MG63 (cell line): ENCODE results near the gene USH2A. TPM values are rescaled to one million over a fixed set of nuclear protein-coding genes. Genes with fewer than 3 reads are reported as not detected.

ENCODE experiments used
- DNase-seq: peaks from one replicate; pipeline ENCODE4 v3.0.0-alpha.2; 2020
- H3K27me3 ChIP-seq: fragments of 250-450 bp; sonication (Bioruptor Pico); 2 replicates; pipeline ENCODE4 v1.5.1; 2020; ENCODE audit warnings: mild to moderate bottlenecking, moderate library complexity
- H3K36me3 ChIP-seq: fragments of 250-450 bp; sonication (Bioruptor Pico); 2 replicates; pipeline ENCODE4 v1.5.1; 2020; ENCODE audit warnings: mild to moderate bottlenecking, moderate library complexity
- H3K4me3 ChIP-seq: fragments of 250-450 bp; sonication (Bioruptor Pico); 2 replicates; pipeline ENCODE4 v1.5.1; 2020; ENCODE audit warnings: mild to moderate bottlenecking, moderate library complexity
- H3K9me3 ChIP-seq: fragments of 250-450 bp; sonication (Bioruptor Pico); 2 replicates; pipeline ENCODE4 v1.5.1; 2020; ENCODE audit warnings: mild to moderate bottlenecking, moderate library complexity
- total RNA-seq: library from RNA; depleted of rRNA; stranded (reverse); fragments of >200 nt; shearing (Covaris generic); gene quantifications from 2 replicates; pipeline ENCODE4 v1.2.3, GENCODE V29; 2014; ENCODE audit warnings: low replicate concordance

Gene USH2A
- total RNA-seq, 1 experiment from 2014 or later, result 0.16 TPM

- H3K9me3 ChIP-seq, result no peaks in the 10 kb centered on the region
- no peak for DNase-seq
- H3K27me3 ChIP-seq, result no peaks in the 10 kb centered on the region
Measured at GRCh38 chr1:216142921-216143320, 280.3 kb downstream of the USH2A start.

GRCh38 chr1:216140730-216141524 is 282.3 kb downstream of the USH2A start:
- H3K27me3 ChIP-seq, result no peaks in the 10 kb centered on the region
- no peaks in the 10 kb centered on the region for H3K36me3 ChIP-seq
- H3K9me3 ChIP-seq, result no peaks in the 10 kb centered on the region
- no peak for DNase-seq
- no peak overlapping the region for H3K4me3 ChIP-seq

More at GRCh38 chr1:216142921-216143320, 280.3 kb downstream of the USH2A start:
- no peaks in the 10 kb centered on the region for H3K36me3 ChIP-seq
- H3K4me3 ChIP-seq, result no peak overlapping the region

GRCh38 chr1:216124192-216124781 is 299.0 kb downstream of the USH2A start:
- H3K4me3 ChIP-seq, result no peak overlapping the region
- H3K36me3 ChIP-seq, result no peaks in the 10 kb centered on the region
- DNase-seq, result no peak
- H3K27me3 ChIP-seq, result no peaks in the 10 kb centered on the region
- no peaks in the 10 kb centered on the region for H3K9me3 ChIP-seq

GRCh38 chr1:216123446-216124191 is 299.6 kb downstream of the USH2A start:
- no peak for DNase-seq
- no peaks in the 10 kb centered on the region for H3K27me3 ChIP-seq
- no peak overlapping the region for H3K4me3 ChIP-seq
- no peaks in the 10 kb centered on the region for H3K36me3 ChIP-seq
- H3K9me3 ChIP-seq, result no peaks in the 10 kb centered on the region

GRCh38 chr1:216119600-216119999 is 303.6 kb downstream of the USH2A start:
- DNase-seq, result no peak
- H3K36me3 ChIP-seq, result no peaks in the 10 kb centered on the region
- H3K9me3 ChIP-seq, result no peaks in the 10 kb centered on the region
- H3K27me3 ChIP-seq, result no peaks in the 10 kb centered on the region
- H3K4me3 ChIP-seq, result no peak overlapping the region

- no peak for DNase-seq
- H3K9me3 ChIP-seq, result no peaks in the 10 kb centered on the region
- no peaks in the 10 kb centered on the region for H3K27me3 ChIP-seq
- H3K36me3 ChIP-seq, result no peaks in the 10 kb centered on the region
- H3K4me3 ChIP-seq, result no peak overlapping the region
Measured at GRCh38 chr1:216114180-216114579, 309.1 kb downstream of the USH2A start.

GRCh38 chr1:216113181-216113580 is 310.1 kb downstream of the USH2A start:
- Histone ChIP-seq H3K4me3 (no peak overlapping the region), H3K36me3 (no peaks in the 10 kb centered on the region), H3K27me3 (no peaks in the 10 kb centered on the region), H3K9me3 (no peaks in the 10 kb centered on the region)
- no peak for DNase-seq

GRCh38 chr1:216111842-216112241 is 311.4 kb downstream of the USH2A start:
- Histone ChIP-seq H3K36me3 (no peaks in the 10 kb centered on the region), H3K9me3 (no peaks in the 10 kb centered on the region)
- no peak for DNase-seq

GRCh38 chr1:216095400-216095799 is 327.8 kb downstream of the USH2A start:
- Histone ChIP-seq H3K9me3 (no peaks in the 10 kb centered on the region), H3K27me3 (no peaks in the 10 kb centered on the region), H3K36me3 (no peaks in the 10 kb centered on the region), H3K4me3 (no peak overlapping the region)
- no peak for DNase-seq

More at GRCh38 chr1:216111842-216112241, 311.4 kb downstream of the USH2A start:
- Histone ChIP-seq H3K4me3 (no peak overlapping the region), H3K27me3 (no peaks in the 10 kb centered on the region)

- Histone ChIP-seq H3K36me3 (no peaks in the 10 kb centered on the region), H3K9me3 (no peaks in the 10 kb centered on the region), H3K4me3 (no peak overlapping the region), H3K27me3 (no peaks in the 10 kb centered on the region)
- DNase-seq, result no peak
Measured at GRCh38 chr1:216090556-216090955, 332.7 kb downstream of the USH2A start.

GRCh38 chr1:216086678-216087077 is 336.6 kb downstream of the USH2A start:
- Histone ChIP-seq H3K9me3 (no peaks in the 10 kb centered on the region; the same call in 1 of the 2 replicates), H3K36me3 (no peaks in the 10 kb centered on the region), H3K4me3 (no peak overlapping the region), H3K27me3 (no peaks in the 10 kb centered on the region)
- no peak for DNase-seq

GRCh38 chr1:216081445-216081844 is 341.8 kb downstream of the USH2A start:
- Histone ChIP-seq H3K27me3 (no peaks in the 10 kb centered on the region), H3K4me3 (no peak overlapping the region), H3K36me3 (no peaks in the 10 kb centered on the region), H3K9me3 (no peaks in the 10 kb centered on the region; the same call in 1 of the 2 replicates)
- DNase-seq, result no peak

GRCh38 chr1:216076751-216077150 is 346.5 kb downstream of the USH2A start:
- no peak for DNase-seq
- Histone ChIP-seq H3K36me3 (no peaks in the 10 kb centered on the region), H3K9me3 (no peaks in the 10 kb centered on the region), H3K27me3 (no peaks in the 10 kb centered on the region), H3K4me3 (no peak overlapping the region)

- no peaks in the 10 kb centered on the region for H3K27me3 ChIP-seq
- H3K36me3 ChIP-seq, result no peaks in the 10 kb centered on the region
- DNase-seq, result peak; percentile 25
- H3K9me3 ChIP-seq, result no peaks in the 10 kb centered on the region
- no peak overlapping the region for H3K4me3 ChIP-seq
Measured at GRCh38 chr1:216075339-216075738, 347.9 kb downstream of the USH2A start.

GRCh38 chr1:216073793-216074595 is 349.3 kb downstream of the USH2A start:
- no peak for DNase-seq
- H3K9me3 ChIP-seq, result no peaks in the 10 kb centered on the region
- H3K4me3 ChIP-seq, result no peak overlapping the region
- no peaks in the 10 kb centered on the region for H3K36me3 ChIP-seq
- H3K27me3 ChIP-seq, result no peaks in the 10 kb centered on the region

GRCh38 chr1:216071262-216071661 is 352.0 kb downstream of the USH2A start:
- Histone ChIP-seq H3K36me3 (no peaks in the 10 kb centered on the region), H3K4me3 (no peak overlapping the region), H3K27me3 (no peaks in the 10 kb centered on the region), H3K9me3 (no peaks in the 10 kb centered on the region)
- DNase-seq, result no peak

- no peaks in the 10 kb centered on the region for H3K27me3 ChIP-seq
- no peaks in the 10 kb centered on the region for H3K36me3 ChIP-seq
- no peak for DNase-seq
- no peaks in the 10 kb centered on the region for H3K9me3 ChIP-seq
- no peak overlapping the region for H3K4me3 ChIP-seq
Measured at GRCh38 chr1:216064643-216065042, 358.6 kb downstream of the USH2A start.
